ENCODE measurements around the gene GBE1.

GRCh38 chr3:81709606-81710005, 51.8 kb downstream of the GBE1 start:
- TF ChIP-seq POLR2AphosphoS5 (IDR thresholded peaks at IDR 0.05): no peak
- TF ChIP-seq, protein P1, sequence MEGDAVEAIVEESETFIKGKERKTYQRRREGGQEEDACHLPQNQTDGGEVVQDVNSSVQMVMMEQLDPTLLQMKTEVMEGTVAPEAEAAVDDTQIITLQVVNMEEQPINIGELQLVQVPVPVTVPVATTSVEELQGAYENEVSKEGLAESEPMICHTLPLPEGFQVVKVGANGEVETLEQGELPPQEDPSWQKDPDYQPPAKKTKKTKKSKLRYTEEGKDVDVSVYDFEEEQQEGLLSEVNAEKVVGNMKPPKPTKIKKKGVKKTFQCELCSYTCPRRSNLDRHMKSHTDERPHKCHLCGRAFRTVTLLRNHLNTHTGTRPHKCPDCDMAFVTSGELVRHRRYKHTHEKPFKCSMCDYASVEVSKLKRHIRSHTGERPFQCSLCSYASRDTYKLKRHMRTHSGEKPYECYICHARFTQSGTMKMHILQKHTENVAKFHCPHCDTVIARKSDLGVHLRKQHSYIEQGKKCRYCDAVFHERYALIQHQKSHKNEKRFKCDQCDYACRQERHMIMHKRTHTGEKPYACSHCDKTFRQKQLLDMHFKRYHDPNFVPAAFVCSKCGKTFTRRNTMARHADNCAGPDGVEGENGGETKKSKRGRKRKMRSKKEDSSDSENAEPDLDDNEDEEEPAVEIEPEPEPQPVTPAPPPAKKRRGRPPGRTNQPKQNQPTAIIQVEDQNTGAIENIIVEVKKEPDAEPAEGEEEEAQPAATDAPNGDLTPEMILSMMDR (IDR thresholded peaks at IDR 0.05): no peak
- no peak for TF ChIP-seq EP300 (IDR thresholded peaks at IDR 0.05)

All from sigmoid colon (tissue), 4 donors.